OCI-M2 (cell line): Measurements from ENCODE around the gene ZNF653.
"Not testable (repeated sequence)": the region's sequence is repeated elsewhere in the genome, so short reads cannot be mapped to it uniquely, and the experiment has no call there.

Source experiments
- DNase-seq: peaks from one replicate; lab custom pipeline; 2025; ENCODE audit not compliant: unreplicated experiment; lab: John Stamatoyannopoulos, UW

Gene ZNF653

GRCh38 chr19:11481534-11482383 is 23.9 kb downstream of the ZNF653 start:
- peak; percentile 100 for DNase-seq

GRCh38 chr19:11480715-11481533 is 24.7 kb downstream of the ZNF653 start, which contains the start of gene ELAVL3:
Gene ELAVL3, minus strand, starts transcription at chr19:11481046. Its CDS starts 438 bp downstream, at chr19:11480608.
- DNase-seq: no peak

- no peak for DNase-seq
Observed at GRCh38 chr19:11479898-11480714, 25.5 kb downstream of the ZNF653 start.

- DNase-seq: no peak
Observed at GRCh38 chr19:11479090-11479897, 26.3 kb downstream of the ZNF653 start.

- no peak for DNase-seq
Observed at GRCh38 chr19:11478167-11479089, 27.2 kb downstream of the ZNF653 start.

- no peak for DNase-seq
Observed at GRCh38 chr19:11475861-11476260, 29.8 kb downstream of the ZNF653 start.

- DNase-seq: not testable (repeated sequence)
Observed at GRCh38 chr19:11475343-11475742, 30.3 kb downstream of the ZNF653 start.

- DNase-seq: no peak
Observed at GRCh38 chr19:11473725-11474124, 31.9 kb downstream of the ZNF653 start.

- DNase-seq: not testable (repeated sequence)
Observed at GRCh38 chr19:11468266-11468845, 37.3 kb downstream of the ZNF653 start.

- DNase-seq: no peak
Observed at GRCh38 chr19:11465600-11465999, 40.0 kb downstream of the ZNF653 start.

GRCh38 chr19:11464333-11465265 is 41.0 kb downstream of the ZNF653 start:
- no peak for DNase-seq

- DNase-seq: no peak
Observed at GRCh38 chr19:11463391-11463790, 42.2 kb downstream of the ZNF653 start.

GRCh38 chr19:11461453-11461852 is 44.2 kb downstream of the ZNF653 start:
- no peak for DNase-seq

- no peak for DNase-seq
Observed at GRCh38 chr19:11460207-11460606, 45.4 kb downstream of the ZNF653 start.

GRCh38 chr19:11458912-11459311 is 46.7 kb downstream of the ZNF653 start:
- not testable (repeated sequence) for DNase-seq

GRCh38 chr19:11458236-11458900 is 47.3 kb downstream of the ZNF653 start:
- no peak for DNase-seq

GRCh38 chr19:11457831-11458230 is 47.8 kb downstream of the ZNF653 start:
- no peak for DNase-seq
